Neural cell (in vitro differentiated cells): ENCODE measurements around the gene PLCB1. TPM values are rescaled to one million over a fixed set of nuclear protein-coding genes. Genes with fewer than 3 reads are reported as not detected.

ENCODE experiments used
- H2AFZ ChIP-seq: fragments of 200-600, 300-800 bp; sonication (generic), shearing (Covaris generic); 2 replicates; pipeline ENCODE4 v1.6.0; 2014; ENCODE audit warnings: low read depth, mild to moderate bottlenecking, antibody characterized with exemption, low read length, moderate library complexity
- H3F3A ChIP-seq: fragments of 200-600 bp; shearing (Covaris generic); 2 replicates; pipeline ENCODE4 v1.6.1; 2016; ENCODE audit warnings: mild to moderate bottlenecking, moderate library complexity, mixed read lengths, antibody characterized with exemption, low read length; ENCODE audit not compliant: insufficient read depth, poor library complexity, severe bottlenecking
- H3K27ac ChIP-seq: fragments of 200-600, 300-800 bp; sonication (generic), shearing (Covaris generic); 2 replicates; pipeline ENCODE4 v1.5.1; 2014; ENCODE audit warnings: mild to moderate bottlenecking, low read length, moderate library complexity
- H3K27me3 ChIP-seq: fragments of 300-800, 200-600 bp; sonication (generic), shearing (Covaris generic); 2 replicates; pipeline ENCODE4 v1.6.0; 2014; ENCODE audit warnings: mild to moderate bottlenecking, low read depth, low read length, moderate library complexity; ENCODE audit not compliant: insufficient read depth
- H3K36me3 ChIP-seq: fragments of 300-800, 200-600 bp; sonication (generic), shearing (Covaris generic); 2 replicates; pipeline ENCODE4 v1.5.1; 2014; ENCODE audit warnings: mild to moderate bottlenecking, antibody characterized with exemption, low read length, moderate library complexity; ENCODE audit not compliant: insufficient read depth
- H3K4me2 ChIP-seq: fragments of 300-800, 200-600 bp; sonication (generic), shearing (Covaris generic); 2 replicates; pipeline ENCODE4 v1.6.0; 2014; ENCODE audit warnings: mild to moderate bottlenecking, low read length
- H3K4me3 ChIP-seq: fragments of 300-800, 200-600 bp; sonication (generic), shearing (Covaris generic); 2 replicates; pipeline ENCODE4 v1.5.1; 2014; ENCODE audit warnings: mild to moderate bottlenecking, low read length, moderate library complexity
- H3K79me2 ChIP-seq: fragments of 200-600 bp; shearing (Covaris generic); replicated peaks from 2 replicates; pipeline ENCODE4 v1.6.0; 2014; ENCODE audit warnings: mild to moderate bottlenecking, low read length, moderate library complexity; ENCODE audit not compliant: insufficient read depth
- H3K9ac ChIP-seq: fragments of 300-800, 200-600 bp; sonication (generic), shearing (Covaris generic); 2 replicates; pipeline ENCODE4 v1.6.1; 2016; ENCODE audit warnings: mild to moderate bottlenecking, low read length, mixed read lengths
- H3K9me2 ChIP-seq: fragments of 200-600 bp; shearing (Covaris generic); 2 replicates; pipeline ENCODE4 v1.6.1; 2016; ENCODE audit warnings: mild to moderate bottlenecking, low read length, mixed read lengths; ENCODE audit not compliant: insufficient read depth
- H3K9me3 ChIP-seq: fragments of 200-600, 300-800 bp; sonication (generic), shearing (Covaris generic); 2 replicates; pipeline ENCODE4 v1.6.1; 2016; ENCODE audit warnings: mild to moderate bottlenecking, mixed run types, low read length, moderate library complexity, mixed read lengths
- H4K20me1 ChIP-seq: fragments of 200-600 bp; shearing (Covaris generic); 2 replicates; pipeline ENCODE4 v1.6.1; 2016; ENCODE audit warnings: mild to moderate bottlenecking, mixed run types; ENCODE audit not compliant: insufficient read depth
- CTCF ChIP-seq: fragments of 450-650 bp; IDR thresholded peaks from 2 replicates; pipeline ENCODE4 v1.5.1; 2014; ENCODE audit warnings: antibody characterized with exemption, mild to moderate bottlenecking, moderate library complexity; ENCODE audit not compliant: poor library complexity, severe bottlenecking
- EP300 ChIP-seq: fragments of 450-650 bp; conservative IDR thresholded peaks from 2 replicates; pipeline ENCODE4 v1.6.1; 2014; ENCODE audit warnings: antibody characterized with exemption, mild to moderate bottlenecking, moderate library complexity; ENCODE audit not compliant: poor library complexity, severe bottlenecking
- EZH2 ChIP-seq: fragments of 200-600, 300-800 bp; shearing (Covaris generic), sonication (generic); IDR thresholded peaks from 2 replicates; pipeline ENCODE4 v1.6.1; 2014; ENCODE audit warnings: antibody characterized with exemption, low read length, borderline replicate concordance, mild to moderate bottlenecking; ENCODE audit not compliant: insufficient read depth, poor library complexity, severe bottlenecking
- MXI1 ChIP-seq: fragments of 450-650 bp; conservative IDR thresholded peaks from 2 replicates; pipeline ENCODE4 v1.6.1; 2014; ENCODE audit warnings: antibody characterized with exemption, mild to moderate bottlenecking; ENCODE audit not compliant: poor library complexity, severe bottlenecking
- POLR2AphosphoS5 ChIP-seq: IDR thresholded peaks from 2 replicates; pipeline ENCODE4 v1.6.1; 2012
- RAD21 ChIP-seq: fragments of 450-650 bp; conservative IDR thresholded peaks from 2 replicates; pipeline ENCODE4 v1.6.1; 2014; ENCODE audit warnings: antibody characterized with exemption, mild to moderate bottlenecking, moderate library complexity
- REST ChIP-seq: IDR thresholded peaks from 2 replicates; pipeline ENCODE4 v1.6.1; 2012; ENCODE audit warnings: borderline replicate concordance
- SMC3 ChIP-seq: fragments of 450-650 bp; conservative IDR thresholded peaks from 2 replicates; pipeline ENCODE4 v1.6.1; 2014; ENCODE audit warnings: antibody characterized with exemption, mild to moderate bottlenecking, moderate library complexity; ENCODE audit not compliant: poor library complexity
- TAF1 ChIP-seq: IDR thresholded peaks from 2 replicates; pipeline ENCODE4 v1.6.1; 2012; ENCODE audit warnings: low read depth
- polyA plus RNA-seq: library from polyadenylated mRNA; depleted of rRNA; stranded (reverse); fragments of >200 nt; gene quantifications from 2 replicates; pipeline ENCODE4 v1.2.3, GENCODE V29; 2014

Gene PLCB1
- polyA plus RNA-seq, 1 donor from 2014 or later: 11.4 TPM

- no peaks in the 10 kb centered on the region for H3K27me3 ChIP-seq
- TF ChIP-seq SMC3 (no peak), REST (no peak), RAD21 (no peak), EZH2 (no peak), CTCF (no peak), MXI1 (no peak), POLR2AphosphoS5 (no peak), TAF1 (no peak), EP300 (no peak)
Observed at GRCh38 chr20:8438748-8439147, 306.7 kb downstream of the PLCB1 start.

GRCh38 chr20:8443464-8444072 lies 311.5 kb downstream of the PLCB1 start:
- Histone ChIP-seq H3K36me3 (no peaks in the 10 kb centered on the region), H2AFZ (no peak overlapping the region), H3K4me3 (no peak overlapping the region), H3K27ac (no peak overlapping the region), H3K9me2 (no peaks in the 10 kb centered on the region), H3K9me3 (no peaks in the 10 kb centered on the region), H3F3A (no peaks in the 10 kb centered on the region), H3K9ac (no peak overlapping the region), H3K4me2 (no peak overlapping the region), H4K20me1 (no peaks in the 10 kb centered on the region), H3K27me3 (no peaks in the 10 kb centered on the region), H3K79me2 (no peaks in the 10 kb centered on the region)
- no peak for TF ChIP-seq POLR2AphosphoS5
- no peak for TF ChIP-seq TAF1
- no peak for TF ChIP-seq MXI1
- TF ChIP-seq SMC3: no peak
- no peak for TF ChIP-seq REST
- TF ChIP-seq RAD21: no peak
- no peak for TF ChIP-seq EZH2
- TF ChIP-seq CTCF: no peak
- no peak for TF ChIP-seq EP300

More at GRCh38 chr20:8438748-8439147, 306.7 kb downstream of the PLCB1 start:
- Histone ChIP-seq H2AFZ (no peak overlapping the region), H4K20me1 (no peaks in the 10 kb centered on the region), H3K27ac (no peak overlapping the region), H3K36me3 (no peaks in the 10 kb centered on the region), H3K4me2 (no peak overlapping the region), H3F3A (no peaks in the 10 kb centered on the region), H3K79me2 (no peaks in the 10 kb centered on the region), H3K9me3 (no peaks in the 10 kb centered on the region), H3K9me2 (no peaks in the 10 kb centered on the region), H3K9ac (no peak overlapping the region), H3K4me3 (no peak overlapping the region)
